Endodermal cell (in vitro differentiated cells): Measurements from ENCODE around the gene SORL1-AS1.

Experiments used
- DNase-seq: peaks from one replicate; pipeline ENCODE4 v3.0.0-alpha.2; 2017
- H3K27ac ChIP-seq: 2 replicates; pipeline ENCODE4 v1.5.1; 2013; ENCODE audit warnings: mild to moderate bottlenecking, low read depth, low read length, moderate library complexity
- H3K27me3 ChIP-seq: 2 replicates; pipeline ENCODE4 v1.6.1; 2013; ENCODE audit warnings: mild to moderate bottlenecking, low read length, moderate library complexity; ENCODE audit not compliant: insufficient read depth, control insufficient read depth, poor library complexity, severe bottlenecking
- H3K36me3 ChIP-seq: 2 replicates; pipeline ENCODE4 v1.7.0; 2013; ENCODE audit warnings: mild to moderate bottlenecking, low read length, moderate library complexity; ENCODE audit not compliant: control insufficient read depth, insufficient read depth
- H3K4me1 ChIP-seq: one replicate; pipeline ENCODE4 v1.7.0; 2013; ENCODE audit warnings: low read length; ENCODE audit not compliant: control insufficient read depth, insufficient read depth
- H3K4me3 ChIP-seq: 2 replicates; pipeline ENCODE4 v1.5.1; 2013; ENCODE audit warnings: mild to moderate bottlenecking, low read length, moderate library complexity
- H3K9ac ChIP-seq: 2 replicates; pipeline ENCODE4 v1.6.1; 2013; ENCODE audit warnings: mild to moderate bottlenecking, low read length, moderate library complexity; ENCODE audit not compliant: poor library complexity, severe bottlenecking; ENCODE audit errors: extremely low read depth
- H3K9me3 ChIP-seq: 2 replicates; pipeline ENCODE4 v1.6.1; 2013; ENCODE audit warnings: mild to moderate bottlenecking, low read length, moderate library complexity; ENCODE audit not compliant: control insufficient read depth
- H3K27ac Mint-ChIP-seq: 2 replicates; pipeline ENCODE4 v1.8.0; 2020; ENCODE audit warnings: mixed read lengths
- H3K27me3 Mint-ChIP-seq: 2 replicates; pipeline ENCODE4 v1.8.0; 2021; ENCODE audit warnings: mild to moderate bottlenecking, mixed read lengths; ENCODE audit not compliant: insufficient read depth
- H3K36me3 Mint-ChIP-seq: 2 replicates; pipeline ENCODE4 v1.8.0; 2020; ENCODE audit warnings: low read depth, mixed read lengths
- H3K4me1 Mint-ChIP-seq: 2 replicates; pipeline ENCODE4 v1.8.0; 2020; ENCODE audit warnings: mixed read lengths
- H3K4me3 Mint-ChIP-seq: 2 replicates; pipeline ENCODE4 v1.8.0; 2020; ENCODE audit warnings: mild to moderate bottlenecking, moderate library complexity, mixed read lengths
- H3K9me3 Mint-ChIP-seq: 2 replicates; pipeline ENCODE4 v1.8.0; 2020; ENCODE audit warnings: mild to moderate bottlenecking, mixed read lengths
- CTCF ChIP-seq: fragments of 200-600 bp; sonication (generic); conservative IDR thresholded peaks from 2 replicates; pipeline ENCODE4 v1.5.0; 2021; ENCODE audit warnings: antibody characterized with exemption, mild to moderate bottlenecking
- WGBS, 2 experiments: methylation state at CpG; one replicate each; pipeline versions ENCODE4 v1.1.5 to v1.1.7; 2013; ENCODE audit warnings: missing lambda C conversion rate in 2 of 2, mixed read lengths in 1 of 2; ENCODE audit not compliant: insufficient coverage in 1 of 2, insufficient read length in 1 of 2; 5-methylcytosine and 5-hydroxymethylcytosine counted together

SORL1-AS1 gene

GRCh38 chr11:121417607-121418006 is 35.2 kb downstream of the SORL1-AS1 start:
- Mint-ChIP-seq H3K36me3 (no peaks in the 10 kb centered on the region), H3K4me3 (no peak overlapping the region), H3K9me3 (no peaks in the 10 kb centered on the region), H3K27ac (no peak overlapping the region), H3K27me3 (no peaks in the 10 kb centered on the region), H3K4me1 (peaks cover 3% of the 10 kb centered on the region)
- Histone ChIP-seq H3K36me3 (no peaks in the 10 kb centered on the region), H3K9me3 (no peaks in the 10 kb centered on the region), H3K27me3 (no peaks in the 10 kb centered on the region), H3K4me3 (no peak overlapping the region), H3K9ac (no peak overlapping the region), H3K27ac (no peak overlapping the region), H3K4me1 (no peaks in the 10 kb centered on the region)
- DNase-seq, result no peak
- WGBS, 2 experiments, result 88 to 97% methylated on average over 1 to 2 of the region's 2 CpGs
- no peak for TF ChIP-seq CTCF

- H3K27me3 Mint-ChIP-seq, result no peaks in the 10 kb centered on the region
- Histone ChIP-seq H3K9ac (no peak overlapping the region), H3K9me3 (no peaks in the 10 kb centered on the region), H3K27ac (no peak overlapping the region), H3K4me3 (no peak overlapping the region), H3K4me1 (no peaks in the 10 kb centered on the region), H3K27me3 (no peaks in the 10 kb centered on the region), H3K36me3 (no peaks in the 10 kb centered on the region)
- H3K4me1 Mint-ChIP-seq, result peaks cover 3% of the 10 kb centered on the region
- H3K4me3 Mint-ChIP-seq, result no peak overlapping the region
- TF ChIP-seq CTCF, result no peak
- no peaks in the 10 kb centered on the region for H3K36me3 Mint-ChIP-seq
- DNase-seq, result no peak
- H3K27ac Mint-ChIP-seq, result no peak overlapping the region
- 93 to 94% methylated on average over 4 to 7 of the region's 7 CpGs for WGBS, 2 experiments
- no peaks in the 10 kb centered on the region for H3K9me3 Mint-ChIP-seq
These were observed 35.7 kb downstream of the SORL1-AS1 start for GRCh38 chr11:121417055-121417551.

- H3K27me3 ChIP-seq, result no peaks in the 10 kb centered on the region
- 6% methylated on average over 1 of the region's 1 CpG; no CpG with 5 or more reads in 1 of the 2 experiments for WGBS, 2 experiments
- H3K27ac Mint-ChIP-seq, result no peak overlapping the region
- H3K4me1 ChIP-seq, result no peaks in the 10 kb centered on the region
- no peak overlapping the region for H3K9ac ChIP-seq
- H3K4me3 ChIP-seq, result no peak overlapping the region
- H3K27me3 Mint-ChIP-seq, result no peaks in the 10 kb centered on the region
- no peaks in the 10 kb centered on the region for H3K9me3 Mint-ChIP-seq
- no peak overlapping the region for H3K4me3 Mint-ChIP-seq
- no peaks in the 10 kb centered on the region for H3K9me3 ChIP-seq
- no peak overlapping the region for H3K27ac ChIP-seq
- H3K36me3 Mint-ChIP-seq, result no peaks in the 10 kb centered on the region
- H3K36me3 ChIP-seq, result no peaks in the 10 kb centered on the region
- no peaks in the 10 kb centered on the region for H3K4me1 Mint-ChIP-seq
- DNase-seq, result no peak
- no peak for TF ChIP-seq CTCF
These were observed 36.9 kb downstream of the SORL1-AS1 start for GRCh38 chr11:121415856-121416255.
